GM20431 (cell line): ENCODE data around the gene MT1F.

ENCODE experiments used
- in situ Hi-C: fragments of 300-500 bp; cut with MseI, MboI; formaldehyde crosslinking; loops from one replicate; pipeline ENCODE4 v1.15.0; 2020; ENCODE audit warnings: low sequenced_read_pairs; ENCODE audit not compliant: unreplicated experiment

MT1F gene

GRCh38 chr16:56625140-56625942 is 32.4 kb upstream of the MT1F start, which contains the start of gene MT1E:
Gene MT1E, plus strand, starts transcription at chr16:56625781. Its CDS starts 71 bp downstream, at chr16:56625852.
- in situ Hi-C loops, result no loop called here

GRCh38 chr16:56625943-56626654 is 31.7 kb upstream of the MT1F start:
- in situ Hi-C loops, result no loop called here

GRCh38 chr16:56626685-56627084 is 31.1 kb upstream of the MT1F start:
- in situ Hi-C loops, result no loop called here

- in situ Hi-C loops, result no loop called here
These were observed 29.0 kb upstream of the MT1F start for GRCh38 chr16:56628486-56629350.

- in situ Hi-C loops, result no loop called here
These were observed 28.2 kb upstream of the MT1F start for GRCh38 chr16:56629531-56629930.

GRCh38 chr16:56630134-56630533 is 27.6 kb upstream of the MT1F start:
- in situ Hi-C loops, result no loop called here

- in situ Hi-C loops, result no loop called here
These were observed 26.6 kb upstream of the MT1F start for GRCh38 chr16:56631197-56631596.

GRCh38 chr16:56631832-56632155 is 26.0 kb upstream of the MT1F start:
- in situ Hi-C loops, result no loop called here

GRCh38 chr16:56632156-56632847 is 25.5 kb upstream of the MT1F start, which contains the start of gene MT1M:
Gene MT1M, plus strand, starts transcription at chr16:56632659. Its CDS starts 73 bp downstream, at chr16:56632732.
- in situ Hi-C loops, result no loop called here

- in situ Hi-C loops, result no loop called here
These were observed 24.9 kb upstream of the MT1F start for GRCh38 chr16:56632848-56633365.

GRCh38 chr16:56633535-56633934 is 24.2 kb upstream of the MT1F start:
- in situ Hi-C loops, result no loop called here

- in situ Hi-C loops, result no loop called here
These were observed 22.9 kb upstream of the MT1F start for GRCh38 chr16:56634715-56635440.

- in situ Hi-C loops, result no loop called here
These were observed 22.3 kb upstream of the MT1F start for GRCh38 chr16:56635441-56635967.

- in situ Hi-C loops, result no loop called here
These were observed 20.9 kb upstream of the MT1F start for GRCh38 chr16:56636616-56637413.

GRCh38 chr16:56637814-56638750 is 19.7 kb upstream of the MT1F start, which contains the start of gene MT1A:
Gene MT1A, plus strand, starts transcription at chr16:56638666. Its CDS starts 73 bp downstream, at chr16:56638739.
- in situ Hi-C loops, result no loop called here

- in situ Hi-C loops, result no loop called here
These were observed 18.7 kb upstream of the MT1F start for GRCh38 chr16:56639045-56639444.

- in situ Hi-C loops, result no loop called here
These were observed 17.7 kb upstream of the MT1F start for GRCh38 chr16:56640076-56640475.
